VCaP (cell line): ENCODE results near the gene CXCL8.

Source experiments
- H3K27ac ChIP-seq: fragments of 450-650 bp; 2 replicates; pipeline ENCODE4 v1.5.1; 2017
- TF ChIP-seq, protein P1 (sequence below): fragments of 450-650 bp; conservative IDR thresholded peaks from 2 replicates; pipeline ENCODE4 v1.5.1; 2017; ENCODE audit warnings: mild to moderate bottlenecking, moderate library complexity

Gene CXCL8

DNA sequence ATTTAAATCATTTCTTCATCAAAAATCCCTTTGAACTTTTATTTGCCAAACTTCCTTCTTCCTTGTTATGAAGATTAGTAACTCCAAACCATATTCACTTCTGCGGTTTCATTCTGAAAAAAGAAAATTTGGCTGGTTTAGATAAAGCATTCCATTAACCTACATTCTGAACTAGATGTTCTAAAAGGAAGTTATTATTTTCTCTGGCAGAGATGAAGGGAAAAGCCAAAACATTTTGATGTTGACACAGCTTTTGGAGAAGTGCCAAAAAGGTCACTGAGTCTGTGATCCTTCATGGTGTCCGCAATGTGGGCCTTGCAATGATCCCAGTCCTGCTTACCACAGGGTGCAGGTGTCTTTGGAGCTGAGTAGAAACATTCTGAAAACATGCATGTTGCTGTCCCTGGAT lies 36.0 kb downstream of the CXCL8 start:
- TF ChIP-seq, protein P1, sequence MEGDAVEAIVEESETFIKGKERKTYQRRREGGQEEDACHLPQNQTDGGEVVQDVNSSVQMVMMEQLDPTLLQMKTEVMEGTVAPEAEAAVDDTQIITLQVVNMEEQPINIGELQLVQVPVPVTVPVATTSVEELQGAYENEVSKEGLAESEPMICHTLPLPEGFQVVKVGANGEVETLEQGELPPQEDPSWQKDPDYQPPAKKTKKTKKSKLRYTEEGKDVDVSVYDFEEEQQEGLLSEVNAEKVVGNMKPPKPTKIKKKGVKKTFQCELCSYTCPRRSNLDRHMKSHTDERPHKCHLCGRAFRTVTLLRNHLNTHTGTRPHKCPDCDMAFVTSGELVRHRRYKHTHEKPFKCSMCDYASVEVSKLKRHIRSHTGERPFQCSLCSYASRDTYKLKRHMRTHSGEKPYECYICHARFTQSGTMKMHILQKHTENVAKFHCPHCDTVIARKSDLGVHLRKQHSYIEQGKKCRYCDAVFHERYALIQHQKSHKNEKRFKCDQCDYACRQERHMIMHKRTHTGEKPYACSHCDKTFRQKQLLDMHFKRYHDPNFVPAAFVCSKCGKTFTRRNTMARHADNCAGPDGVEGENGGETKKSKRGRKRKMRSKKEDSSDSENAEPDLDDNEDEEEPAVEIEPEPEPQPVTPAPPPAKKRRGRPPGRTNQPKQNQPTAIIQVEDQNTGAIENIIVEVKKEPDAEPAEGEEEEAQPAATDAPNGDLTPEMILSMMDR: no peak
- H3K27ac ChIP-seq: peak overlapping the region; percentile 40

DNA sequence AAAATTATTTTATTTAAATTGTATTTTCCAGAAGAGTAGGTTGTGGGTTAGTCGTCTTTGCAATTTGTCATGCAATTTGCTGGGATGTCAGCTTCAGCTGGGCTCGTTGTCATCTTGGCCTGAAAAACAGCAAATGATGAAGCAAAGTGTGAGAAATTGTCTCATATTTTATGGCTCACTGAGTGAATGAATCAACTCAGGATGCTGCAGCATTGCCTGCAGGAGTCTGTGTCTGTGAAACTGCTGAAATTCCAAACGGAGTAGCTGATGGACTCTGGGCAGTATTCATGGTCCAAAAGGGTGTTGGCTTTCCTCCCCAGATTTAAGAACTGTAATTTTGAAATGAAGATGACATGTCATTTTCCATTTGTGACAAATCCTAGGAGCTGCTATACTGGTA lies 37.2 kb downstream of the CXCL8 start:
- no peak overlapping the region for H3K27ac ChIP-seq
- TF ChIP-seq, protein P1: no peak

DNA sequence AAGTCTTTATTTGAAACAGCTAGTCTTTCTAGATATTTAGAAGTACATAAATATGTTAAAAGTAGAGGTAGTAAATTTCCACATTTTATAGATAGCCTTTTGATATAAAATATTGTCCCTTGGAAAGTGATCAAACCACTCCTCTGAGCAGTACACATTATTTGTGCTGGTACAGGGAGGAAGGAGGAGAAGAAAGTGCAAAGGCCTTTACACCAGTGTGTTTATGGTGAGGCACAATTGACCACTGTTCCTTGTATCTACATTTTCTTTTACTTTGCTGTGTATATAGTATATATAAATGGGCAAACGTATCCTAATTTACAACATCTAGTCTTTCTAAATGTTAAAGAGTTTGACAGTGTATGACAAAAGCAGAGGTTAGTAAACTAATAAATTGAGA lies 39.9 kb downstream of the CXCL8 start:
- H3K27ac ChIP-seq: peak overlapping the region; percentile 51
- TF ChIP-seq, protein P1: no peak

DNA sequence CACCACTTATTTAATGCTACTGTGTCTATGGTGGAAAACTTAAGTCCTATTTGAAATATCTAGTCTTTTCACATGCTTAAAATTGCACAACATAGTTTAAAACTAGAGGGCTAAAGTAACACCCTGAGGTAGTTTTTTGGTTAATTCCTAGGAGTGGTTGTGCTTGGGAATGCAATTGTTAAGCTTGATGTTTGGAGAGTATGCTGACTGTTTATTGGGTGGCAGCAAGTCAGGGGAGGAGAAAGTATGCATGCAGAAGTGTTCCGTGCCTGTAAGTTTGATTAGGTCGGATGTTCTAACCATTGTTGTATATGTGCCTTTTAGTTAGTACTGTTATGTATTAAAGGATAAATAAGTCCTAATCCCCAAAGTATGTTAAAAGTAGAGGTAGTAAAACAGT lies 40.5 kb downstream of the CXCL8 start:
- H3K27ac ChIP-seq: peak overlapping the region; percentile 51
- TF ChIP-seq, protein P1: no peak

DNA sequence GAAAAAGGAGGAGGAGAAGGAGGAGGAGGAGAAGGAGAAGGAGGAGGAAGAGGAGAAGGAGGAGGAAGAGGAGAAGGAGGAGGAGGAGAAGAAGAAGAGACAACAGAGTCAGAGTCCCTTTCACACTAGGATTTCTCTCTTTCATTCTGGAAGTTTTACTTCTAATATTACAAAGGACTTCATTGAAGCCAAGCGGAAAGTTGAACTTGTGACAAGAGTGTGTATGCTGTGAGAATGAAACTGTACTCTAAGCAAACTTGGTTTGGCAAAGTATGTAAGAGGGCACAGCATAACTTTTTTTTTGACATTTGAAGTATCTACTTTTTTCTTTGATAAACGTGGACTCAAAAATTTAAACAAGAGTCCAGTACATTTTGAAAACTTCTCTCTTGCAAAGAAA lies 48.0 kb downstream of the CXCL8 start:
- no peak overlapping the region for H3K27ac ChIP-seq

More for the DNA sequence above, 48.0 kb downstream of the CXCL8 start:
- TF ChIP-seq, protein P1: no peak
